H9 (cell line): ENCODE data around the gene SLC29A4. TPM values are rescaled to one million over a fixed set of nuclear protein-coding genes. Genes with fewer than 3 reads are reported as not detected.
A peak's percentile ranks its signal among the peaks of the same experiment; 100 is the strongest.

Experiments used
- DNase-seq: peaks from one replicate; pipeline ENCODE4 v3.0.0-alpha.2; 2017
- H2AFZ ChIP-seq: one replicate; pipeline ENCODE4 v1.6.1; 2013; ENCODE audit warnings: mild to moderate bottlenecking, low read length, control low read depth, moderate library complexity
- H2AK5ac ChIP-seq: 2 replicates; pipeline ENCODE4 v1.6.1; 2013; ENCODE audit warnings: low read length, control low read depth, mixed read lengths; ENCODE audit not compliant: insufficient read length
- H2BK120ac ChIP-seq: one replicate; pipeline ENCODE4 v1.6.1; 2013; ENCODE audit warnings: low read depth, mild to moderate bottlenecking, low read length, control low read depth, inconsistent platforms; ENCODE audit not compliant: poor library complexity, severe bottlenecking
- H2BK12ac ChIP-seq: 2 replicates; pipeline ENCODE4 v1.6.1; 2013; ENCODE audit warnings: low read length, control low read depth, mixed read lengths, low read depth; ENCODE audit not compliant: insufficient read length
- H2BK15ac ChIP-seq: 2 replicates; pipeline ENCODE4 v1.6.1; 2013; ENCODE audit warnings: low read depth, low read length, control low read depth
- H2BK20ac ChIP-seq: one replicate; pipeline ENCODE4 v1.6.1; 2013; ENCODE audit warnings: low read depth, mild to moderate bottlenecking, low read length, control low read depth, inconsistent platforms; ENCODE audit not compliant: poor library complexity, severe bottlenecking
- H2BK5ac ChIP-seq: 2 replicates; pipeline ENCODE4 v1.6.1; 2013; ENCODE audit warnings: low read length, control low read depth, mixed read lengths; ENCODE audit not compliant: insufficient read length
- H3K14ac ChIP-seq: 2 replicates; pipeline ENCODE4 v1.6.1; 2013; ENCODE audit warnings: low read length, control low read depth; ENCODE audit not compliant: insufficient read depth
- H3K18ac ChIP-seq: 2 replicates; pipeline ENCODE4 v1.6.1; 2013; ENCODE audit warnings: low read depth, mild to moderate bottlenecking, mixed read lengths, low read length, control low read depth; ENCODE audit not compliant: insufficient read length
- H3K23ac ChIP-seq: 2 replicates; pipeline ENCODE4 v1.6.1; 2013; ENCODE audit warnings: low read length, control low read depth, mixed read lengths, low read depth; ENCODE audit not compliant: insufficient read length
- H3K23me2 ChIP-seq: 2 replicates; pipeline ENCODE4 v1.6.1; 2013; ENCODE audit warnings: low read depth, mild to moderate bottlenecking, mixed read lengths, low read length, control low read depth; ENCODE audit not compliant: insufficient read length, poor library complexity, severe bottlenecking
- H3K27ac ChIP-seq: 2 replicates; pipeline ENCODE4 v1.5.1; 2013; ENCODE audit warnings: low read length, control low read depth, mixed read lengths, low read depth; ENCODE audit not compliant: insufficient read length
- H3K27me3 ChIP-seq: 2 replicates; pipeline ENCODE4 v1.6.1; 2013; ENCODE audit warnings: low read length, control low read depth, inconsistent platforms; ENCODE audit not compliant: insufficient read depth
- H3K4ac ChIP-seq: 2 replicates; pipeline ENCODE4 v1.6.1; 2013; ENCODE audit warnings: low read depth, mild to moderate bottlenecking, control low read depth, inconsistent platforms, low read length, moderate library complexity
- H3K4me1 ChIP-seq: 2 replicates; pipeline ENCODE4 v1.6.1; 2013; ENCODE audit warnings: low read length, control low read depth, inconsistent platforms; ENCODE audit not compliant: insufficient read depth
- H3K4me2 ChIP-seq: 2 replicates; pipeline ENCODE4 v1.6.1; 2013; ENCODE audit warnings: low read length, control low read depth, mixed read lengths; ENCODE audit not compliant: insufficient read length, insufficient read depth
- H3K56ac ChIP-seq: 2 replicates; pipeline ENCODE4 v1.6.1; 2013; ENCODE audit warnings: low read depth, mild to moderate bottlenecking, mixed read lengths, low read length, control low read depth; ENCODE audit not compliant: insufficient read length
- H3K79me1 ChIP-seq: 2 replicates; pipeline ENCODE4 v1.6.1; 2013; ENCODE audit warnings: low read depth, mild to moderate bottlenecking, moderate library complexity, low read length, control low read depth, inconsistent platforms; ENCODE audit not compliant: insufficient read depth, poor library complexity, severe bottlenecking
- H3K79me2 ChIP-seq: 2 replicates; pipeline ENCODE4 v1.6.1; 2013; ENCODE audit warnings: low read length, control low read depth, inconsistent platforms; ENCODE audit not compliant: insufficient read depth
- H3K9ac ChIP-seq: 2 replicates; pipeline ENCODE4 v1.6.1; 2013; ENCODE audit warnings: low read length, control low read depth, mixed read lengths; ENCODE audit not compliant: insufficient read length; ENCODE audit errors: extremely low read depth
- H3K9me3 ChIP-seq: one replicate; pipeline ENCODE4 v1.6.1; 2013; ENCODE audit warnings: low read depth, low read length, inconsistent platforms; ENCODE audit not compliant: control insufficient read depth
- H3T11ph ChIP-seq: one replicate; pipeline ENCODE4 v1.6.1; 2013; ENCODE audit warnings: mild to moderate bottlenecking, low read length, control low read depth, inconsistent platforms
- H4K20me1 ChIP-seq: one replicate; pipeline ENCODE4 v1.6.1; 2013; ENCODE audit not compliant: control insufficient read depth, insufficient read length, insufficient read depth
- H4K5ac ChIP-seq: 2 replicates; pipeline ENCODE4 v1.6.1; 2013; ENCODE audit warnings: low read depth, mild to moderate bottlenecking, mixed read lengths, low read length, control low read depth; ENCODE audit not compliant: insufficient read length
- H4K8ac ChIP-seq: replicated peaks from 2 replicates; pipeline ENCODE4 v1.6.1; 2013; ENCODE audit warnings: low read length, control low read depth, mixed read lengths, low read depth; ENCODE audit not compliant: insufficient read length
- H4K91ac ChIP-seq: 2 replicates; pipeline ENCODE4 v1.6.1; 2013; ENCODE audit warnings: low read depth, mild to moderate bottlenecking, moderate library complexity, mixed read lengths, low read length, control low read depth; ENCODE audit not compliant: insufficient read length
- H3K27ac Mint-ChIP-seq, 3 experiments: 2 replicates in 2 of 3; 3 replicates in 1 of 3; pipeline ENCODE4 v1.8.0; 2020 to 2021; ENCODE audit warnings: mixed read lengths in 3 of 3, mild to moderate bottlenecking in 1 of 3, moderate library complexity in 1 of 3
- H3K27me3 Mint-ChIP-seq: 2 replicates; pipeline ENCODE4 v1.8.0; 2021; ENCODE audit warnings: low read depth, mild to moderate bottlenecking, moderate library complexity, mixed read lengths
- H3K36me3 Mint-ChIP-seq, 3 experiments: 2 replicates in 2 of 3; 3 replicates in 1 of 3; pipeline ENCODE4 v1.8.0; 2020 to 2021; ENCODE audit warnings: low read depth in 3 of 3, mixed read lengths in 3 of 3; ENCODE audit not compliant: insufficient read depth in 1 of 3
- H3K4me1 Mint-ChIP-seq, 2 experiments: 2 replicates each; pipeline ENCODE4 v1.8.0; 2020; ENCODE audit warnings: mixed read lengths in 2 of 2
- H3K4me3 Mint-ChIP-seq, 2 experiments: 2 replicates in 1 of 2; 3 replicates in 1 of 2; pipeline ENCODE4 v1.8.0; 2020 to 2021; ENCODE audit warnings: mild to moderate bottlenecking in 2 of 2, mixed read lengths in 2 of 2, moderate library complexity in 1 of 2
- H3K9me3 Mint-ChIP-seq, 2 experiments: 2 replicates in 1 of 2; 3 replicates in 1 of 2; pipeline ENCODE4 v1.8.0; 2020; ENCODE audit warnings: mild to moderate bottlenecking in 2 of 2, mixed read lengths in 2 of 2, moderate library complexity in 1 of 2
- CTCF ChIP-seq: fragments of 200-600 bp; sonication (generic); conservative IDR thresholded peaks from 3 replicates; pipeline ENCODE4 v1.8.0; 2021; ENCODE audit warnings: antibody characterized with exemption, mild to moderate bottlenecking
- WGBS: extraction: QIAGEN DNeasy Blood & Tissue Kit; methylation state at CpG from one replicate; pipeline ENCODE4 v1.1.7; 2013; ENCODE audit warnings: missing lambda C conversion rate, low lambda C conversion rate, mixed read lengths; ENCODE audit not compliant: insufficient read length; ENCODE audit errors: extremely low coverage; 5-methylcytosine and 5-hydroxymethylcytosine counted together
- total RNA-seq: library from RNA; stranded (reverse); gene quantifications from 2 replicates; pipeline ENCODE4 v1.2.1, GENCODE V29; 2021

SLC29A4 gene
- total RNA-seq, 1 experiment from 2014 or later: 12.4 TPM

DNA sequence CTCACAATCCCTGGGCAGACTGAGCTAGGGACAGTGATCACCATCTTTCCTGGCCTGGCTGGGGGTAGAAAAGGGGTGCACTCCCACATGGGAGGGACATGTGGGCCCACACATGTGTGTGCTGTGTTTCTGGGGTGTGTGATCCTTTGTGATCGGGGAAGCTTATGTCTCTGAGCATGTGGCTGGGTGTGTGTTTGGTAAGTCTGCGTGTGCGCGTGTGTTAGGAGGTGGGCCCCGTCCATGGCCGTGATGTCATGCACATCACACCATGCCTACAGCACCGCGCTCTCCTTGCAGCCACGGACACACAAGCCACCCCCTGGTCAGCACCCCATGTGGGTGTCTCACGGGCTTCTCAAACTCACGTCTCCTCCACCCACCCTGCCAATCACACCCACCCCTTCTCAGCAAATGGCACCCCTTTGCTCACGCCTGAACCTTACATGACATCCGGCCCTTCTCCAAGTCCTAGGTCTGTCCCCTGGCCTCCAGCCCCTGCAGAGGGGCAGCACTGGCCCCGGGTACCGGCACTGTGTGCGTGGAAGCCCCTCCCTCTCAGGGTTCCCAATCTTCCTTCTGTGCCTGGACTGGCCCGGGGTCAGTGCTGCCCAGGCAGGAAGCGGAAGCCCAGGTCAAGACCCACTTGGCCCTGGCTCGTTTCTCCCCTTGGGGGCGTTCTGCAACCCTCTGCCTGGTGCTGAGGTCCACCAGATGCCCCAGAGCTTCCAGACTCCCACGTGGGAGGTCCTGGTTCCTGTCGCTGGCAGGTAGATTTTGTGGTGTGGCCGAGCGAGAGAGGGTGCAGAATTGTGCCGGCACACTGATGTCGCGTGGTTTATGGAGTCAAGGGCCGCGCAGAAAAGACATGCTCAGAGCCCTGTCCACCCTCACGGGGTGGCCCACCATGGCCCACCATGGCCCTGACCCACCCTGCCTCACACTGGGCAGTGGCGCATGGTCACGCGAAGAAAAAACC lies 12.6 kb downstream of the SLC29A4 start:
- H3K23ac ChIP-seq: no peak overlapping the region
- H2BK12ac ChIP-seq: no peak overlapping the region
- H4K8ac ChIP-seq: no peak overlapping the region
- Mint-ChIP-seq H3K27me3 (peaks cover 18% of the 10 kb centered on the region), H3K4me3 (peak overlapping the region; percentile 72 to 85), H3K4me1 (peaks cover 7 to 10% of the 10 kb centered on the region in 2 experiments; a peak in 3 of 4 replicates), H3K27ac (no peak overlapping the region), H3K9me3 (peaks cover 0 to 5% of the 10 kb centered on the region in 2 experiments; a peak in 2 of 5 replicates), H3K36me3 (peaks cover 7 to 31% (median 15%) of the 10 kb centered on the region in 3 experiments)
- H4K20me1 ChIP-seq: no peaks in the 10 kb centered on the region
- no peak overlapping the region for H2AK5ac ChIP-seq
- H3K9me3 ChIP-seq: no peaks in the 10 kb centered on the region
- no peaks in the 10 kb centered on the region for H3K79me1 ChIP-seq
- no peak overlapping the region for H2BK120ac ChIP-seq
- H2BK15ac ChIP-seq: no peak overlapping the region
- no peak overlapping the region for H3K27ac ChIP-seq
- H3K4me1 ChIP-seq: no peaks in the 10 kb centered on the region
- WGBS: no CpG with 5 or more reads among the region's 33 CpGs
- no peak overlapping the region for H2BK20ac ChIP-seq
- H3K18ac ChIP-seq: no peak overlapping the region
- H3K79me2 ChIP-seq: no peaks in the 10 kb centered on the region
- no peaks in the 10 kb centered on the region for H3K27me3 ChIP-seq
- H3K23me2 ChIP-seq: peaks cover 6% of the 10 kb centered on the region
- no peak overlapping the region for H2AFZ ChIP-seq
- H3K56ac ChIP-seq: no peak overlapping the region
- no peak for DNase-seq
- no peak for TF ChIP-seq CTCF
- no peak overlapping the region for H4K91ac ChIP-seq
- H3K4me2 ChIP-seq: peak overlapping the region; percentile 65
- no peak overlapping the region for H4K5ac ChIP-seq
- no peak overlapping the region for H2BK5ac ChIP-seq
- no peak overlapping the region for H3T11ph ChIP-seq
- H3K14ac ChIP-seq: no peak overlapping the region; the same call in 1 of the 2 replicates
- no peak overlapping the region for H3K9ac ChIP-seq
- no peak overlapping the region for H3K4ac ChIP-seq
